GM19463 (cell line): ENCODE measurements around the gene ZNF627.
A peak's percentile ranks its signal among the peaks of the same experiment; 100 is the strongest.
"Not testable (repeated sequence)": the region's sequence is repeated elsewhere in the genome, so short reads cannot be mapped to it uniquely, and the experiment has no call there.

Experiments
- ATAC-seq: cut with Tn5 transposase; IDR thresholded peaks from one replicate; pipeline ENCODE4 v1.9.1; 2021; ENCODE audit warnings: mild to moderate bottlenecking, moderate library complexity; ENCODE audit not compliant: unreplicated experiment

ZNF627 gene

GRCh38 chr19:11597202-11598102, at the start of gene ZNF627:
ZNF627 (plus strand) TSS chr19:11597483; CDS start chr19:11597628, 145 bp downstream.
- ATAC-seq: peak; percentile 96

DNA sequence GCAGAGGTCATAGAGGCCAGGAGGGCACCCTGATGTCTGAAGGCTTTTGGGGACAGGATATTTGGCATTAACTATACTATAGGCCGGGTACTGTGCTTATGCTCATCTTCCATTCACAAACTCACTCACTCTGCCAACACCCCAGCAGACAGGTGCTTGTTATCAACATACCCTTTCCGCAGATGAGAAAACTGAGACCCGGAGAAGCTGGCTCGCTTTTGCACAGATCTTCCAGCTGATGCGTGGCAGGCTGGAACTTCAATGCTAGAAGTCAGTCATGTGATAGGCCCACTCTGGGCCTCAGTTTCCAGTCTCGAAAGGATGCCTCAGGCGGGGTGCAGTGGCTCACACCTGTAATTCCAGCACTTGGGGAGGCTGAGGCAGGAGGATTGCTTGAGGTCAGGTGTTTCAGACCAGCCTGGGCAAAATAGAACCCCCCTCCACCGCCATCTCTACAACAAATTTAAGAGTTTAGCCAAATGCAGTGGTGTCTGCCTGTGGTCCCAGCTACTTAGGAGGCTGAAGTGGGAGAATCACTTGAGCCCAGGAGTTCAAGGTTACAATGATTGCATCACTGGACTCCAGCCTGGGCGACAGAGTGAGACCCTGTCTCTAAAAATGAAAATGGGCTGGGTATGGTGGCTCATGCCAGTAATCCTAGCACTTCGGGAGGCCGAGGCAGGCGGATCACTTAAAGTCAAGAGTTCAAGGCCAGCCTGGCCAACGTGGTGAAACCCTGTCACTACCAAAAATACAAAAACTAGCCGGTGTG, 49.2 kb upstream of the ZNF627 start:
- no peak for ATAC-seq

GRCh38 chr19:11549386-11549953, 47.8 kb upstream of the ZNF627 start:
- no peak for ATAC-seq

DNA sequence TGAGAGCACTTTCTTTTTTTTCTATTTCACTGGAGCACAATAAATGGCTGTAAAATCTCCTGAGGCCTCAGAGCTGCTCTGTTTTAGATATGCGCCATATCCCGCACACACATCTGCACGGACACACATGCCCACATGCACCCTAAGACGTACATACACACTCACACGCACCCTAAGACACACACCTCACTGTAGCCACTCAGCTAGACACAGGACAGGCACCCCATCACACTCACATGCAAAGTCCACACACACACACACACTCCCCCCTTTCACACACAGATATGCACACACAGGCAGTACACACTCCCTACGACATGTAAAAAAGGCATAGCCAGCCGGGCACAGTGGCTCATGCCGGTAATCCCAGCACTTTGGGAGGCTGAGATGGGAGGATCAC, 47.0 kb upstream of the ZNF627 start:
- no peak for ATAC-seq

DNA sequence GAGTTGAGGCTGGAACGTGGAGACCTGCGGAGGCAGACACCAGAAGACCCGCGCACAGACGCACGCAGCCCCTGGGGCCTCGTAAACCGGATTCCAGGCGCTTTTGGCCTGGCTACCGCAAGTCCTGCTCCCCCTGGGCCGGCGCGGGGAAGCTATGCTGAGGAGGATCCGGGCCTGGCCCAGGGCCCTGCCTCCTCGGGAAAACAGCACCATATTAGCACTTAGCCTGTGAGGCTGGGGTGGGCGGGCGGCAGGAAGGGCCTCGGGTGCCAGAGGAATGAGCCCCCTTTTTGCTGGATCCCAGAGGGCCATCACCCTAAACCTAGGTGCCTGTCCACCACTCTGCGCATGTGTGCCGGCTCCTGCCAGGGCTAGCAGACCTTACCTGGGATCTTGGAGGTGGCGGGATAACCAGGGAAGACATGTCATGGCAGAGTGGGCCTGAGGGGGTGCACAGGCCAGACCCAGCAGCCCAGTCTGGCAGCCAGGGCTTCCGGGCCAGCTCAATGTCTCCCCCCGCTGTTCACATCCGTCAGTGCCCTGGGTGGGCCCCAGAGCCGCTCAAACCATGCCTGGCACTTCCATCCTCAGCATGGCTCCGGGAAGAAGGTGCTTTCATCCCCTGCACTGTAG, 45.6 kb upstream of the ZNF627 start:
- ATAC-seq: no peak

DNA sequence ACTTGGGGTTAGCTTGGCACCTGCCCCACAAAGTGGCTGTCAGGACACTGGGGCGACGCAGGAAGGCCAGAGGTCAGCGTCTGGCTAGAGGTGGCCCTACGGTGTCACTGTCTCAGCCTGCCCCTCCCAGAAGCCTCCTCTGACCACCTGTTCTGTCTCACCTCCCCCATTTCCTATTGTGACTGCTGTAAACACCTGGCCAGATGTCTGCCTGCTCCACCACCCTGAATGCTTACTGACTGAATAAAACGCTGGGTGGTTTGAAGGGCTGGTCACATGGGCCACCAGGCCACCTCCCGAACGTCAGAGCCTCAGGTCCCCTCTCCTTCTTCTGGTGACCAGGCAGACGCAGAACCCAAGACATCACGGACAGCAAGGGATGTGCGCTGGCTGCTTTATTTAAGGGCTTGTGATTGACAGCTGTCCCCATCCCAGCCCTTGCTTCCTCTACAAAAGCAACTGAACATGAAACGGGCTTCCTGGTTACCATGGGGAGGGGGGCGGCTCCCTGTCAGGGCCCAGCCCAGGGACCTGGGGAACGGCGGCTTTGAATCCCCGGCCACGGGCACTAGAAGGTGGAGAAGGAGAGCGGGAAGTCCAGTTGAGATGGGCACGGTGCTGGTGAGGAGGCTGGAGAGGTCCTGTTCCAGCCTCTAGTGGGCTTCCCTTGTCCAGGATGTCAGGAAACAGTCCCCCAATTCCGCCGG, 44.5 kb upstream of the ZNF627 start:
- no peak for ATAC-seq

GRCh38 chr19:11554160-11554559, 43.1 kb upstream of the ZNF627 start:
- no peak for ATAC-seq

GRCh38 chr19:11555246-11555645, 42.0 kb upstream of the ZNF627 start:
- no peak for ATAC-seq

DNA sequence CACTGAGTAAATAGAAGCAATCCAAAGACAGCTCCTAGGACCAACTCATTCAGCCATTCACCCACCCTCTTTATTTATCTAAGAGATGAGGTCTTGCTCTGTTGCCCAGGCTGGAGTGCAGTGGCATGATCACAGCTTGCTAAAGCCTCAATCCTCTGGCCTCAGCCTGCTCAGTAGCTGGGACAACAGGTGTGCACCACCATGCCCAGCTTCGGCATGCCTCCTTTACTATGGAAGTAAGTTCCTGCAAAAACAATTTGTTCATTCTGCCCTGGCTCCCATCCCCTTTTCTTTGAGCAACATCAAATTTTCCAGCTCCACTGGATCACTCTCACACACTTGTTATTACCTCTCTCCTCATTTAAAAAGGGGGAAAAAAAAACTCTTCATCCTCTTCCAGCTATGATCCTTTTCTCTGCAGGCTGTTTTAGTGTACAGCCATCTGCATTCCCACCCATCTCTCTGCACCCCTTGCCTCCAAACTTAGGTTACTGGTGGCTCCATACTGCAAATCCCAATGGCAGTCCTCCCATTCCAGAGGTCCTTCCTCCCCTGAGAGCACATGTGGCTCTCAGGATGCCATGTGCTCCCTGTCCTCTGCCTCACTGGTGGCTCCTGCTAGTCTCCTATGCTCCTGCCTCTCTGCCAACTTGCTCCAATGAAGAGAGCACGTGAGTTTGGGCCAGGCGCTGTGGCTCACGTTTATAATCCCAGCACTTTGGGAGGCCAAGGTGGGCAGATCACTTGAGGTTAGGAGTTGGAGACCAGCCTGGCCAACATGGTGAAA, 40.5 kb upstream of the ZNF627 start:
- no peak for ATAC-seq

- peak; percentile 78 for ATAC-seq
These were observed 38.1 kb upstream of the ZNF627 start, which contains the start of gene ELOF1 for GRCh38 chr19:11558881-11559828. ELOF1 (minus strand) TSS chr19:11559230; CDS start chr19:11554347, 4,883 bp downstream.

GRCh38 chr19:11560404-11561051, 36.8 kb upstream of the ZNF627 start:
- ATAC-seq: no peak

DNA sequence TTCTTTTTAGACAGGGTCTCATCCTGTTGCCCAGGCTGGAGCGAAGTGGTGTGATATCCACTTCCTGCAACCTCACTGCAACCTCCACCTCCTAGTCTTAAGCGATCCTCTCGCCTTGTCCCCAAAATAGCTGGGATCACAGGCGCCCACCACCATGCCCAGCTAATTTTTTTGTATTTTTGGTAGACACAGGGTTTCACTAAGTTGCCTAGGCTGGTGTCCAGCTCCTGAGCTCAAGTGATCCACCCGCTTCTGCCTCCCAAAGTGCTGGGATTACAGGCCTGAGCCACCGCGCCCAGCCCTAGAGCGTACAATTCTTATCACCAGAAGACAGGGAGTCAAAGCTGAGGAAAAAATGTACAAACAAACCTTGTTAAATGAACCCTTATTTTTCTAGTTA, 33.8 kb upstream of the ZNF627 start:
- no peak for ATAC-seq

DNA sequence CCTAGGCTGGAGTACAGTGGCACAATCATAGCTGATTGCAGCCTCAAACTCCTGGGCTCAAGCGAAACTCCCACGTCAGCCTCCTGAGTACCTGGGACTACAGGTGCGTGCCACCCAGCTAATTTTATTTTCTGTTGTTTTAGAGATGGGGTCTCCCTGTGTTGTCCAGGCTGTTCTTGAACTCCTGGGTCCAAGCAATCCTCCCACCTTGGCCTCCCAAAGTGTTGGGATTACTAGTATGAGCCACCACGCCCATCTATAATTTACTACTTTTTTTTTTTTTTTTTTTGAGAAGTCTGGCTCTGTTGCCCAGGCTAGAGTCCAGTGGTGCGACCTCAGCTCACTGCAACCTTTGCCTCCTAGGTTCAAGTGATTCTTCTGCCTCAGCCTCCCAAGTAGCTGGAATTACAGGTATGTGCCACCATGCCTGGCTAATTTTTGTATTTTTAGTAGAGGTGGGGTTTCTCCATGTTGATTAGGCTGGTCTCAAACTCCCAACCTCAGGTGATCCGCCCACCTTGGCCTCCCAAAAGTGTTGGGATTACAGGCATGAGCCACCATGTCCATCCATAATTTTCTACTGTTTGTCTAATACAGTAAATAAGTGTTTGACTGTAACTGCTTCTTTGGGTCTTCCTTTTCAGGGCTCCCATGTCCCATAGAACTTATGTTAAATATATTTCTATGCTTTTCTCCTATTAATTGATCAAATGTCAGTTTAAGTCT, 33.0 kb upstream of the ZNF627 start:
- not testable (repeated sequence) for ATAC-seq

GRCh38 chr19:11565649-11565980, 31.7 kb upstream of the ZNF627 start:
- not testable (repeated sequence) for ATAC-seq

- no peak for ATAC-seq
These were observed 31.1 kb upstream of the ZNF627 start for GRCh38 chr19:11566164-11566563.

DNA sequence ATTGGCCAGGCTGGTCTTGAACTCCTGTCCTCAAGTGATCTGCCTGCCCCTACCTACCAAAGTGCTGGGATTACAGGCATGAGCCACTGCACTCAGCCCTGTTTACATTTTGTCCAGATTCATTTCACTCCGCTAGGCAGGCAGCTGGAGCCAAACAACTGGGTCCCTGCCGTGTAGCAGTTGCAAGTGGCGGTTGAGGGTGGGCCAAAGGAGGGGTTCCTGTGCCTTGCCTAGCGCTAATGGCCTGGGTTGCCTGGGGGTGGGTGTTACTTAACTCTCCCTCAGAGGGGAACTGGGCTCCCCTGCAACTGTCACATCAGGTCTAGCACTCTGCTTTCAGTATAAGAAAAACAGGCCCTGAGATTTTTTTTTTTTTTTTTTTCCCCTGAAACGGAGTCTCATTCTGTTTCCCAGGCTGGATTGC, 27.2 kb upstream of the ZNF627 start:
- ATAC-seq: no peak

DNA sequence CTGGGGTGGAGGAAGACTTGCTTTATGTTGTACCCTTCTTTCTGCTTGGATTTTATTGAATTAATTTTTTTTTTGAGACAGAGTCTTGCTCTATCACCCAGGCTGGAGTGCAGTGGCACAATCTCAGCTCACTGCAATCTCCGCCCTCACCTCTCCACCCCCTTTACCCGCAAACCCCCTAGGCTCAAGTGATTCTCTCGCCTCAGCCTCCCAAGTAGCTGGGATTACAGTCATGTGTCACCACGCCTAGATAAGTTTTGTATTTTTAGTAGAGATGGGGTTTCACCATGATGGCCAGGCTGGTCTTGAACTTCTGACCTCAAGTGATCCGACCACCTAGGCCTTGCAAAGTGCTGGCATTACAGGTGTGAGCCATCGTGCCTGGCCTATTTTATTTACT, 23.9 kb upstream of the ZNF627 start:
- not testable (repeated sequence) for ATAC-seq
